A673 (cell line): ENCODE results near the gene FRMD4B.

Experiments
- CTCF ChIP-seq: fragments of 300-800, 200-600 bp; sonication (generic); conservative IDR thresholded peaks from 2 replicates; pipeline ENCODE4 v1.5.1; 2017; ENCODE audit warnings: low read depth, mild to moderate bottlenecking, antibody characterized with exemption, low read length, moderate library complexity, mixed read lengths
- EZH2 ChIP-seq: fragments of 200-600 bp; sonication (generic); IDR thresholded peaks from 2 replicates; pipeline ENCODE4 v1.6.1; 2017; ENCODE audit warnings: borderline replicate concordance, low read depth, mild to moderate bottlenecking, mixed read lengths, antibody characterized with exemption, low read length; ENCODE audit not compliant: poor library complexity, severe bottlenecking

GRCh38 chr3:69271098-69271497 lies 114.8 kb downstream of the FRMD4B start:
- TF ChIP-seq CTCF, result no peak
- no peak for TF ChIP-seq EZH2
